T-cell (primary cell): ENCODE measurements around the gene DPEP2. TPM values are rescaled to one million over a fixed set of nuclear protein-coding genes. Genes with fewer than 3 reads are reported as not detected.

ENCODE experiments used
- ATAC-seq, 4 experiments: fragments of 200-7000 bp in 3 of 4; fragments of 150-1000 bp in 1 of 4; cut with Tn5 transposase; replicated peaks in 1 of 4; 1 replicate in 3 of 4; 2 replicates in 1 of 4; pipeline ENCODE4 v1.10.0; 2021; ENCODE audit warnings: moderate library complexity in 3 of 4, mild to moderate bottlenecking in 2 of 4, moderate number of reproducible peaks in 1 of 4
- CTCF ChIA-PET, 2 donors: fragments of 300-600 bp; sonication (Branson Sonifier 250); formaldehyde crosslinking; loops; one replicate each; lab custom pipeline; 2022; ENCODE audit warnings: antibody characterized with exemption in 2 of 2; lab: Charles Lee
- POLR2A ChIA-PET, 2 donors: fragments of 300-600 bp; sonication (Branson Sonifier 250); formaldehyde crosslinking; loops; one replicate each; lab custom pipeline; 2022; ENCODE audit warnings: antibody characterized with exemption in 2 of 2; lab: Charles Lee
- DNase-seq, 35 experiments: peaks; one replicate each; pipeline versions ENCODE4 v3.0.0 to v3.0.0-alpha.2; 2013 to 2023
- H3K27ac ChIP-seq: one replicate; pipeline ENCODE4 v1.5.1; 2013; ENCODE audit warnings: low read length
- H3K27me3 ChIP-seq, 2 experiments: replicated peaks in 1 of 2; 1 replicate in 1 of 2; 2 replicates in 1 of 2; pipeline versions ENCODE4 v1.6.1 to v1.7.0; 2013; ENCODE audit warnings: low read length in 1 of 2, mixed read lengths in 1 of 2; ENCODE audit not compliant: control insufficient read depth in 2 of 2, insufficient read depth in 2 of 2; ENCODE audit errors: extremely low read depth in 1 of 2
- H3K36me3 ChIP-seq, 2 donors: 1 replicate in 1 of 2; 2 replicates in 1 of 2; pipeline versions ENCODE4 v1.6.1 to v1.7.0; 2013; ENCODE audit warnings: low read length in 1 of 2; ENCODE audit not compliant: control insufficient read depth in 2 of 2, insufficient read depth in 1 of 2; ENCODE audit errors: extremely low read depth in 1 of 2
- H3K4me1 ChIP-seq, 2 experiments: 1 replicate in 1 of 2; 2 replicates in 1 of 2; pipeline versions ENCODE4 v1.6.1 to v1.7.0; 2013; ENCODE audit warnings: low read length in 2 of 2, mixed read lengths in 1 of 2; ENCODE audit not compliant: insufficient read depth in 2 of 2, control insufficient read depth in 1 of 2; ENCODE audit errors: extremely low read depth in 1 of 2
- H3K4me3 ChIP-seq, 2 donors: 1 replicate in 1 of 2; 2 replicates in 1 of 2; pipeline versions ENCODE4 v1.5.1 to v1.7.0; 2013; ENCODE audit warnings: mild to moderate bottlenecking in 2 of 2, low read length in 1 of 2, moderate library complexity in 1 of 2; ENCODE audit not compliant: control insufficient read depth in 1 of 2; ENCODE audit errors: extremely low read depth in 1 of 2
- H3K9me3 ChIP-seq: 2 replicates; pipeline ENCODE4 v1.7.0; 2013
- H3K27ac Mint-ChIP-seq, 2 donors: one replicate each; pipeline ENCODE4 v1.8.0; 2020 to 2021; ENCODE audit warnings: mild to moderate bottlenecking in 2 of 2, mixed read lengths in 2 of 2
- H3K27me3 Mint-ChIP-seq, 2 donors: one replicate each; pipeline ENCODE4 v1.8.0; 2021 to 2022; ENCODE audit warnings: mixed read lengths in 2 of 2
- H3K36me3 Mint-ChIP-seq: one replicate; pipeline ENCODE4 v1.8.0; 2021; ENCODE audit warnings: mixed read lengths
- H3K4me1 Mint-ChIP-seq, 3 donors: one replicate each; pipeline ENCODE4 v1.8.0; 2020 to 2022; ENCODE audit warnings: mixed read lengths in 3 of 3, mild to moderate bottlenecking in 1 of 3
- H3K4me3 Mint-ChIP-seq, 3 donors: one replicate each; pipeline ENCODE4 v1.8.0; 2020 to 2022; ENCODE audit warnings: mild to moderate bottlenecking in 3 of 3, mixed read lengths in 3 of 3, moderate library complexity in 3 of 3
- H3K9me3 Mint-ChIP-seq, 3 donors: one replicate each; pipeline ENCODE4 v1.8.0; 2020 to 2022; ENCODE audit warnings: mixed read lengths in 3 of 3
- WGBS: methylation state at CpG from one replicate; pipeline ENCODE4 v1.1.5; 2013; ENCODE audit warnings: missing lambda C conversion rate; ENCODE audit not compliant: insufficient coverage; 5-methylcytosine and 5-hydroxymethylcytosine counted together
- total RNA-seq, 35 experiments: library from RNA in 6 of 35; stranded (reverse) in 6 of 35; fragments of 120-200 nt in 1 of 35; gene quantifications; one replicate each; pipeline versions ENCODE4 v1.2.1 to v1.2.4 and lab custom pipeline; 2013 to 2026

The DPEP2 gene
- total RNA-seq, 5 donors from 2014 or later (not counting 1 experiment from before 2014, with no cell fraction given): 51.5 to 122 (median 100) TPM

DNA sequence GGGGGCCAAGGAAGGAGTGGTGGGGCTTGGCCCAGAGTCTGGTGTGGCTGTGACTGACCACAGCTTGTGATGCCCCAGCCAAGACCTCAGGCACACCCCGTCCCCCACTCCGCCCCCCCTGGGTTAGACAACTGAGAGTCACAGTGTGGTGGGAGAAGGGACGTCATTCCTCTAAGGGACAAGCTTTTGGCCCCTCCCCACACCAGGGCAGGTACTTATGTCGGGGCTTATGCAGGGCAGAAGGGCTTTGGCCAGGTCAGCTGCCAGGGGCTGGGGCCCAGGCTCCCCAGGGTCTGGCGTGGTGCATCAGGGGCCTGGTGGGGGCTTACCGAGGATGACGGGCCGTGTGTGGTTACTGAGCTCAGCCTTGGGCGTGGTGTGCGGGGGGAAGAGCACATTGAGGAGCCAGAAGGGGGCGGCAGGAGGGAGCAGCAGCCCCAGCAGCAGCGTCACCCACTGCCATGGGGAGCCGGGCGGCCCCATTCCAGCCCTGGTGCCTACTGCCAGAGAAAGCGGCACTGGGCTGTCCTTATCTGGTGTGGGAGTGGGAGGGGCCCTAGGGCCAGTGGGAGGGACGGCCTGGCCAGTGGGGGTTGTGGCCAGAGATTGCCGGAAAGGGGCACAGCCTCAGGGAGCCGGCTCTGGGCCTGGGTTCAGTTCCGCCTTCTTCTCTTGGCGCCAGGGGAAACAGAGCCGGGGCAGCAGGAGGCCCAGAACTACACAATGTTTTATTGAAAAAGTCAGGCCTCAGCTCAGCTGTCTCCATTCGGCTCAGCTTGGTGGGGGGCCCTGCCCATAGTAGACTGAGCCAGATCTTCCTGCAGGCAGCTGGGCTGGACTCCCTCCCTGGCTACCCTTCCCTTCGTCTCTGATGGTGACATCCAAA is 55.4 kb downstream of the DPEP2 start, which contains the start of gene LCAT:
LCAT (minus strand) TSS at position 502 of the 886 bp plus-strand sequence; CDS start at position 483, 19 bp downstream.
- Histone ChIP-seq H3K27ac (no peak within 1 kb of the TSS), H3K4me1 (peaks cover 0 to 40% of the 10 kb centered on the region in 2 experiments), H3K36me3 (peaks cover 6 to 28% of the 10 kb centered on the region in 2 donors), H3K4me3 (no peak within 1 kb of the TSS), H3K9me3 (no peaks in the 10 kb centered on the region), H3K27me3 (no peaks in the 10 kb centered on the region)
- Mint-ChIP-seq H3K27ac (peak within 1 kb of the TSS in 1 of 2 donors; percentile 34), H3K4me3 (no peak within 1 kb of the TSS), H3K9me3 (no peaks in the 10 kb centered on the region), H3K4me1 (peaks cover 22 to 30% (median 28%) of the 10 kb centered on the region in 3 donors), H3K27me3 (no peaks in the 10 kb centered on the region), H3K36me3 (peaks cover 12% of the 10 kb centered on the region)
- 88% methylated on average over 18 of the region's 23 CpGs for WGBS
- ChIA-PET CTCF (interaction anchor here (0.6 to 0.7 kb wide), 3 partner anchors 16 to 73 kb away, joined by 3 to 4 read pairs (median 3); no protein-coding TSS in a partner anchor), POLR2A (interaction anchor here in 1 of 2 donors (0.5 kb wide), 1 partner anchor 11 kb away, joined by 4 read pairs; no protein-coding TSS in a partner anchor)
- DNase-seq (no peak), ATAC-seq (no peak)

DNA sequence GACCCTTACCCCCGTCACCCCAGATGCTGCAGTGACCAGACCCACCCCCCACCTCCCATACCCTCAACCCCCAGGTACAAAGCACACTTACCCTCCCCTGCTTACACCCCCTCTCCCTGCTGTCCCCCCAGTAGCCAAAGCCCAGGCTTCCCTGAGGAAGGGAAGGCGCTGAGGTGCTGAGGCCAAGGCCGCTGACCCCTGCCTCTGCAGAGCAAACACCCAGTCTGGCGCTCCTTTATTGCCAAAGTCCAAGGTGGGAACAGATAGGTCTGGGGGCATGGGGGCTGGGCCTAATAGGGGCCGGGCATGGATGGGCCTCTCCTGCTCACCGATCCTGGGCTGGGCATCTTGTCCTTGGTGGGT is 56.0 kb downstream of the DPEP2 start:
- no peak for ATAC-seq

DNA sequence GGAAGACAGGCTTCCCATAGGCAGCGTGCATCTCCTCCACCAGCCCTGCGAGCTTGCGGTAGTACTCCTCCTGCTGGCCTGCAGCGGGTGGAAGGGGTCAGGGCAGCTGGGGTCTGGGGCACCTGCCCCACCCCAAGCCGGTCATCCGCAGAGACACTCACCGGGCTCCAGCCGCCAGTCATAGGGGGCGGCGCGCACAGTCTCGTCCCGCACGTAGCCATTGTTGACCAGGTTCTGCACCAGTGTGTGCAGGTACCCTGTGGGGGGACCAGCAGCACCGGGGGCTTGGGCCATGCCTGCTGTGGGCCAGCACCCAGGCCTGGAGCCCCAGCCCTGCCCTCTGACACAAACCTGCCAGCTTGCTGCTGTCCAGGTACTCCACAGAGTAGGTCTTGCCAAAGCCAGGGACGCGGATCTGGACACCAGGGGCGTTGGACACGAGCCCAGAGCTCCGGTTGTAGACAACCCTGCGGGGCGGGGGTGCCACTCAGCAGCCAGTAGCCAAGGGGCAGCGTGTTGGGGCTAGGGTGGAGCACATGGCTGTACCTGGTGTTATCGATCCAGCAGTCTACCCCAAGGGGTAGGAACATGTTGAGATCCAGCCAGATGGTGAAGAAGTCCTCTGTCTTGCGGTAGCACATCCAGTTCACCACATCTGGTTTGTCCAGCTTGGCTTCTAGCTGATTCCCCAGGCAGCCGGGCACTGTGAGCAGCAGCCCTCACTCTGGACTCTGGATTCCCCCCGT is 56.6 kb downstream of the DPEP2 start:
- WGBS: 95% methylated on average over 26 of the region's 27 CpGs
- ATAC-seq (no peak), DNase-seq (no peak)
- H3K27ac ChIP-seq: no peak overlapping the region
- CTCF ChIA-PET: no interaction called here
- H3K9me3 ChIP-seq: no peaks in the 10 kb centered on the region
- Mint-ChIP-seq H3K4me1 (peaks cover 22 to 29% (median 26%) of the 10 kb centered on the region in 3 donors), H3K36me3 (peaks cover 8% of the 10 kb centered on the region), H3K9me3 (no peaks in the 10 kb centered on the region), H3K27me3 (no peaks in the 10 kb centered on the region), H3K27ac (peak overlapping the region in 1 of 2 donors; percentile 34), H3K4me3 (no peak overlapping the region)
- H3K27me3 ChIP-seq: no peaks in the 10 kb centered on the region
- H3K4me1 ChIP-seq: peaks cover 0 to 45% of the 10 kb centered on the region in 2 experiments
- no peak overlapping the region for H3K4me3 ChIP-seq
- POLR2A ChIA-PET: interaction anchor here in 1 of 2 donors (0.6 kb wide), 1 partner anchor 832 kb away, joined by 3 read pairs; no protein-coding TSS in a partner anchor
- peaks cover 6 to 26% of the 10 kb centered on the region in 2 donors for H3K36me3 ChIP-seq

More for the DNA sequence above, 56.0 kb downstream of the DPEP2 start:
- H3K27me3 Mint-ChIP-seq: no peaks in the 10 kb centered on the region
- H3K27ac Mint-ChIP-seq: no peak overlapping the region
- WGBS: 100% methylated on average over 4 of the region's 6 CpGs
- H3K27ac ChIP-seq: no peak overlapping the region
- H3K36me3 Mint-ChIP-seq: peaks cover 9% of the 10 kb centered on the region
- H3K9me3 ChIP-seq: no peaks in the 10 kb centered on the region
- peaks cover 0 to 40% of the 10 kb centered on the region in 2 experiments for H3K4me1 ChIP-seq
- H3K4me3 Mint-ChIP-seq: no peak overlapping the region
- H3K27me3 ChIP-seq: no peaks in the 10 kb centered on the region
- DNase-seq: no peak
- ChIA-PET CTCF (interaction anchor here in 1 of 2 donors (0.6 kb wide), 2 partner anchors 41 to 72 kb away, joined by 3 to 4 read pairs; no protein-coding TSS in a partner anchor), POLR2A (interaction anchor here in 1 of 2 donors (0.5 kb wide), 1 partner anchor 11 kb away, joined by 4 read pairs; no protein-coding TSS in a partner anchor)
- H3K36me3 ChIP-seq: peaks cover 6 to 28% of the 10 kb centered on the region in 2 donors
- no peak overlapping the region for H3K4me3 ChIP-seq
- H3K9me3 Mint-ChIP-seq: no peaks in the 10 kb centered on the region
- peaks cover 22 to 29% (median 29%) of the 10 kb centered on the region in 3 donors for H3K4me1 Mint-ChIP-seq

DNA sequence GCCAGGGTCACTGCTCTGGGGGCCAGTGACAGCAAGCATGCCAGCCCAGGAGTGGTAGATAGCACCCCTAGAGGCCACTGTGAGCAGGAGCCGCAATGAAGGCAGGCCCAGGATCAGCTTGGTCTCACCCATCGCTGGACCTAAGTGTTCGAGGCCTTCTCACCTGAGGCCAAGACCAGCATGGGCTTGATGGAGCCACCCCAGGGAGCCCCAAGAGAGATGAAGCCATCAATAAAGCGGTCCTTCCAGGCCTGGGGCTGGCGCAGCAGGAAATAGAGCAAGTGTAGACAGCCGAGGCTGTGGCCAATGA is 57.1 kb downstream of the DPEP2 start:
- Histone ChIP-seq H3K4me3 (no peak overlapping the region), H3K27me3 (no peaks in the 10 kb centered on the region), H3K4me1 (peaks cover 4 to 49% of the 10 kb centered on the region in 2 experiments), H3K36me3 (peaks cover 6 to 20% of the 10 kb centered on the region in 2 donors), H3K27ac (no peak overlapping the region), H3K9me3 (no peaks in the 10 kb centered on the region)
- no peak overlapping the region for H3K4me3 Mint-ChIP-seq
- CTCF ChIA-PET: no interaction called here
- H3K9me3 Mint-ChIP-seq: no peaks in the 10 kb centered on the region
- peak; percentile 35 to 51 (median 42) for ATAC-seq
- no peaks in the 10 kb centered on the region for H3K27me3 Mint-ChIP-seq
- POLR2A ChIA-PET: interaction anchor here in 1 of 2 donors (0.6 kb wide), 1 partner anchor 831 kb away, joined by 3 read pairs; no protein-coding TSS in a partner anchor
- peaks cover 25 to 33% (median 31%) of the 10 kb centered on the region in 3 donors for H3K4me1 Mint-ChIP-seq
- DNase-seq: peak in 10 of 35 experiments; percentile 15 to 47 (median 20)
- H3K36me3 Mint-ChIP-seq: peaks cover 8% of the 10 kb centered on the region
- peak overlapping the region; percentile 15 to 28 for H3K27ac Mint-ChIP-seq
- WGBS: 87% methylated on average over 4 of the region's 6 CpGs

DNA sequence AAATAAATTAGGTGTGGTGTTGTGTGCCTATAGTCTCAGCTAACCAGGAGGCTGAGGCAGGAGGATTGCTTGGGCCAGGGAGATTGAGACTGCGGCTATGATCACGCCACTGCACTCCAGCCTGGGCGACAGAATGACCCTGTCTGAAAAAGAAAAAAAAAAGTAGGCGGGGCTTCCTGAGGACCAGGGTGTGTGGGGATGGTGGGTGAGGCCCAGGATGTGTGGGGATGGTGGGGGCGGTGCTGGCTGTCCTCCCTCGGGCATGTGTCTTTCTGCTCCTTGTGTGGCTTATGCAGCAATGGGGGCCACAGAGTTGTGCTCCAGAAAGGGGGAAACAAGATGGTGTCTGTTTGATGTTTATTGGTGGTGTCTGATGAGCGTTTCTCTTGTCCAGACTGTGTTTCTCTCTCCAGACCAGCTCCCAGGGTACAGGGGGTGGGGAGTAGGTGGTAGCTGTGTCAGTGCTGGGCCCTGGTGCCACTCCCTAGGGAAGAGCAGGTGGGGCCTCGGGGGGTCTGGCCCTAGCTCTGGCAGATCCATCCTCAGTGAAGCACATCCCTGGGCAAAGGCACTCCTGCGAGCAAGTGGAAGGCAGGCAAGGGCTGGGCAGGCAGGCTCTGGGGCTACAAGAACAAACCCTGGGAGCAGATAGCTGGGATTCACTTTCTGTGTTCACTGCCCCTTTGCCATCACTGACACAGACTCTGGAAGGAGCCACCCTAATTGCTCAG is 57.6 kb downstream of the DPEP2 start:
- 91% methylated on average over 9 of the region's 9 CpGs for WGBS
- Histone ChIP-seq H3K4me3 (no peak overlapping the region), H3K27ac (peak overlapping the region; percentile 18), H3K36me3 (peaks cover 6 to 16% of the 10 kb centered on the region in 2 donors), H3K27me3 (no peaks in the 10 kb centered on the region), H3K4me1 (peaks cover 6 to 53% of the 10 kb centered on the region in 2 experiments), H3K9me3 (no peaks in the 10 kb centered on the region)
- Mint-ChIP-seq H3K27ac (peak overlapping the region; percentile 72 to 80), H3K27me3 (no peaks in the 10 kb centered on the region), H3K36me3 (peaks cover 8% of the 10 kb centered on the region), H3K4me3 (peak overlapping the region in 1 of 3 donors; percentile 15), H3K4me1 (peaks cover 30 to 38% (median 37%) of the 10 kb centered on the region in 3 donors), H3K9me3 (no peaks in the 10 kb centered on the region)
- CTCF ChIA-PET: interaction anchor here in 1 of 2 donors (0.5 kb wide), 1 partner anchor 83 kb away, joined by 4 read pairs; no protein-coding TSS in a partner anchor
- POLR2A ChIA-PET: interaction anchor here in 1 of 2 donors (0.6 kb wide), 2 partner anchors 75 to 831 kb away, joined by 3 to 4 read pairs; no protein-coding TSS in a partner anchor
- ATAC-seq: no peak
- no peak for DNase-seq
